ENCODE data around the gene ZNF385C.
"Not testable (repeated sequence)": the region's sequence is repeated elsewhere in the genome, so short reads cannot be mapped to it uniquely, and the experiment has no call there.

The ZNF385C gene

GRCh38 chr17:42097691-42098631 lies at the start of gene ZNF385C:
Gene ZNF385C, minus strand, starts transcription at chr17:42098473. Its CDS starts 35,417 bp downstream, at chr17:42063056.
- in situ Hi-C loops (cut with HindIII; ENCODE audit: low sequenced_read_pairs) = no loop called here

- in situ Hi-C loops (cut with HindIII; ENCODE audit: low sequenced_read_pairs) = no loop called here
Observed at GRCh38 chr17:42146911-42147607, 48.8 kb upstream of the ZNF385C start.

- in situ Hi-C loops (cut with HindIII; ENCODE audit: low sequenced_read_pairs) = not testable (repeated sequence)
Observed at GRCh38 chr17:42143138-42143537, 44.9 kb upstream of the ZNF385C start.

GRCh38 chr17:42142371-42142896 lies 44.2 kb upstream of the ZNF385C start:
- in situ Hi-C loops (cut with HindIII; ENCODE audit: low sequenced_read_pairs) = no loop called here

- in situ Hi-C loops (cut with HindIII; ENCODE audit: low sequenced_read_pairs) = no loop called here
Observed at GRCh38 chr17:42141382-42141781, 43.1 kb upstream of the ZNF385C start.

GRCh38 chr17:42140690-42141089 lies 42.4 kb upstream of the ZNF385C start:
- in situ Hi-C loops (cut with HindIII; ENCODE audit: low sequenced_read_pairs) = not testable (repeated sequence)

- in situ Hi-C loops (cut with HindIII; ENCODE audit: low sequenced_read_pairs) = no loop called here
Observed at GRCh38 chr17:42138749-42139492, 40.6 kb upstream of the ZNF385C start.

- in situ Hi-C loops (cut with HindIII; ENCODE audit: low sequenced_read_pairs) = no loop called here
Observed at GRCh38 chr17:42136654-42137051, 38.4 kb upstream of the ZNF385C start.

GRCh38 chr17:42135664-42136653 lies 37.7 kb upstream of the ZNF385C start:
- in situ Hi-C loops (cut with HindIII; ENCODE audit: low sequenced_read_pairs) = no loop called here

GRCh38 chr17:42135151-42135550 lies 36.9 kb upstream of the ZNF385C start:
- in situ Hi-C loops (cut with HindIII; ENCODE audit: low sequenced_read_pairs) = no loop called here

- in situ Hi-C loops (cut with HindIII; ENCODE audit: low sequenced_read_pairs) = no loop called here
Observed at GRCh38 chr17:42133461-42134041, 35.3 kb upstream of the ZNF385C start.

- in situ Hi-C loops (cut with HindIII; ENCODE audit: low sequenced_read_pairs) = no loop called here
Observed at GRCh38 chr17:42132941-42133340, 34.7 kb upstream of the ZNF385C start.

GRCh38 chr17:42131981-42132432 lies 33.7 kb upstream of the ZNF385C start:
- in situ Hi-C loops (cut with HindIII; ENCODE audit: low sequenced_read_pairs) = no loop called here

- in situ Hi-C loops (cut with HindIII; ENCODE audit: low sequenced_read_pairs) = no loop called here
Observed at GRCh38 chr17:42131232-42131631, 33.0 kb upstream of the ZNF385C start.

- in situ Hi-C loops (cut with HindIII; ENCODE audit: low sequenced_read_pairs) = no loop called here
Observed at GRCh38 chr17:42130310-42130936, 32.1 kb upstream of the ZNF385C start.

- in situ Hi-C loops (cut with HindIII; ENCODE audit: low sequenced_read_pairs) = no loop called here
Observed at GRCh38 chr17:42129109-42129837, 31.0 kb upstream of the ZNF385C start.

- in situ Hi-C loops (cut with HindIII; ENCODE audit: low sequenced_read_pairs) = no loop called here
Observed at GRCh38 chr17:42127414-42127813, 29.1 kb upstream of the ZNF385C start.

GRCh38 chr17:42126836-42127235 lies 28.6 kb upstream of the ZNF385C start:
- in situ Hi-C loops (cut with HindIII; ENCODE audit: low sequenced_read_pairs) = no loop called here

Data from DLD1 (cell line).